IPS DF 4.7 (cell line): ENCODE results near the gene SOCS7.

Experiments used
- DNase-seq: peaks from one replicate; pipeline ENCODE4 v3.0.0-alpha.2; 2013; ENCODE audit warnings: low spot score; ENCODE audit errors: extremely low read depth

SOCS7 gene, protein sequence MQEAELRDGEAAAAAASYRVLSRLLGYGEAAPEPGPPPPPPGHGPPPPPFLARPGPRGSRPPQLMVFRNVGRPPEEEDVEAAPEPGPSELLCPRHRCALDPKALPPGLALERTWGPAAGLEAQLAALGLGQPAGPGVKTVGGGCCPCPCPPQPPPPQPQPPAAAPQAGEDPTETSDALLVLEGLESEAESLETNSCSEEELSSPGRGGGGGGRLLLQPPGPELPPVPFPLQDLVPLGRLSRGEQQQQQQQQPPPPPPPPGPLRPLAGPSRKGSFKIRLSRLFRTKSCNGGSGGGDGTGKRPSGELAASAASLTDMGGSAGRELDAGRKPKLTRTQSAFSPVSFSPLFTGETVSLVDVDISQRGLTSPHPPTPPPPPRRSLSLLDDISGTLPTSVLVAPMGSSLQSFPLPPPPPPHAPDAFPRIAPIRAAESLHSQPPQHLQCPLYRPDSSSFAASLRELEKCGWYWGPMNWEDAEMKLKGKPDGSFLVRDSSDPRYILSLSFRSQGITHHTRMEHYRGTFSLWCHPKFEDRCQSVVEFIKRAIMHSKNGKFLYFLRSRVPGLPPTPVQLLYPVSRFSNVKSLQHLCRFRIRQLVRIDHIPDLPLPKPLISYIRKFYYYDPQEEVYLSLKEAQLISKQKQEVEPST

DNA sequence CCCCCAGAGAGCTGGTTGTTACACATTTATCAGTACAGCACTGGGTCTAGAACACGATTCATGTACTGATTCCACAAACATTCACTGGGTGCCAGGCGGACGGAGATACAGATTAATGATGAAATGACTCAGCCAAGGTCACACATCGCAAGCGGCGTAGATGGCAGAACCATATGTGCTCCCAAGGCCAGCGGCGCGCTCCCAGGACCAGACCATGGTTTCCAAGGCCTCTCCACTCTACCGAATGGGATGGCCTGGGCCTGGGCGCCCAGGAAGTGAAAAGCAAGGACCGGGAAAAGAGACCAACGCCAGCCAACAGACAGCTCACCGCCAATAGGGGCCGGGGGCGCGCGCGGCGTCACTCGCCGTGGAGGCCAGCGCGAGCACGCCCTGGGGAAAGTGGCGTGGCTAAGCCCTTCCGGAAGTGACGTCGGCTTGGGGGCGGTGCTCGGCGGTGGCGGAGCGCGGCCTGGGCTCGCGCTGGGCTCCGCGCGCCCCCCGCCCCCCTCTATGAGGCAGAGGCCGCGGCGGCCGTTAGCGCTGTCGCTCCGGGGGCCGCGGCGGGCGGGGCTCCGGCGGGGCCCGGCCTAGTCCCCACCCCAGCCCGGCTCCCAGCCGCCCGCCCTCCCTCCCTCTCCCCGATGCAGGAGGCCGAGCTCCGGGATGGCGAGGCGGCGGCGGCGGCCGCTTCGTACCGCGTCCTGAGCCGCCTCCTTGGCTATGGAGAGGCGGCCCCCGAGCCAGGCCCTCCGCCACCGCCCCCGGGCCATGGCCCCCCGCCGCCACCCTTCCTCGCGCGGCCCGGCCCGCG lies at the start of gene SOCS7:
TSS of gene SOCS7 (plus strand) at position 433 of the 811 bp plus-strand sequence. CDS start at position 642, 209 bp downstream.
- DNase-seq = peak; percentile 64

DNA sequence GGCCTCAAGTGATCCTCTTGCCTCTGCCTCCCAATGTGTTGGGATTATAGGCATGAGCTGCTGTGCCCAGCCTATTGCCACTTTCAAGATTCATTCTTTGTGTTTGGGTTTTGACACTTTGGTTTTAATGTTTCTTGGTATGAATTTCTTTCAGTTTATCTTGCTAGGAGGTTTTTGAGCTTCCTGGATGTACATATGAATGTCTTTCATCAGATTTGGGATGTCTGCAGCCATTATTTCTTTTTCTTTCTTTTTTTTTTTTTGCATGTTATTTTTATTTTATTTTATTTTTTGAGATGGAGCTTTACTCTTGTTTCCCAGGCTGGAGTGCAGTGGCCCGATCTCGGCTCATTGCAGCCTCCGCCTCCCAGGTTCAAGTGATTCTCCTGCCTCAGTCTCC lies 36.1 kb upstream of the SOCS7 start:
- no peak for DNase-seq

DNA sequence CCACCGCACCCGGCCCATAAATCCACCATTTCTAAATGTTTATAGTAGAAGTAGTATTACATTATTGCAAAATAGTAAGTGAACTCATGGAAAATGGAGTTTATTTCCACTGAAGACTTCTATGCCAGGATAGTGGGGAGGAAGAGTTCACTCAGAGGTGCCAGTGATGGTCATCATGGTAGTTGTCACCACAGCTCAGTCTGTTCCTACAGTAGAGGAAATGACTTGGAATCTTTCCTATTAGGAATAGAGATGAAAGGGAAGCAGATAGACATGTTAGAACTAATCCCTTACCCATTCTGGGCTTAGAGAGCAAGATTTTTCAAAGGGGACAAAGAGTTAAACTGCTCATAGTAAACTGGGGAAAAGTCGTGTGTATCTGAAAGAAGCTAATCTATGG lies 34.6 kb upstream of the SOCS7 start:
- no peak for DNase-seq

DNA sequence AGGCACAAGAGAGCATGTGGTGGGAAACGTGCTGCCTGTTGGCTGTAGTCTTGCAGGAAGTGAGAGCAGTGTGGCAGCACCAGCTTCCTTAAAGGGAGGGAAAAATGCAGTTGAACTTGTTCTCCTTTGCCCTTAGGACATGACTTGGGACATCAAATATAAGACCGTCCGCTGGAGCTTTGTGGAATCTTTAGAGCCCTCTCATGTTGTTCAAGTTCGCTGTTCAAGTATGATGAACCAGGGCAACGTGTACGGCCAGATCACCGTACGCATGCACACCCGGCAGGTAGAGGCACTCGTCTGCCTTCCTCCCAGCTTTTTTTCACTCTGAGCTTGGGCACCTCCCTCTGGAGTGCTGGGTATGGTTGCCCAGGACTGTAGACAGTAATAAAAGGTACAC lies 31.2 kb upstream of the SOCS7 start:
- no peak for DNase-seq

DNA sequence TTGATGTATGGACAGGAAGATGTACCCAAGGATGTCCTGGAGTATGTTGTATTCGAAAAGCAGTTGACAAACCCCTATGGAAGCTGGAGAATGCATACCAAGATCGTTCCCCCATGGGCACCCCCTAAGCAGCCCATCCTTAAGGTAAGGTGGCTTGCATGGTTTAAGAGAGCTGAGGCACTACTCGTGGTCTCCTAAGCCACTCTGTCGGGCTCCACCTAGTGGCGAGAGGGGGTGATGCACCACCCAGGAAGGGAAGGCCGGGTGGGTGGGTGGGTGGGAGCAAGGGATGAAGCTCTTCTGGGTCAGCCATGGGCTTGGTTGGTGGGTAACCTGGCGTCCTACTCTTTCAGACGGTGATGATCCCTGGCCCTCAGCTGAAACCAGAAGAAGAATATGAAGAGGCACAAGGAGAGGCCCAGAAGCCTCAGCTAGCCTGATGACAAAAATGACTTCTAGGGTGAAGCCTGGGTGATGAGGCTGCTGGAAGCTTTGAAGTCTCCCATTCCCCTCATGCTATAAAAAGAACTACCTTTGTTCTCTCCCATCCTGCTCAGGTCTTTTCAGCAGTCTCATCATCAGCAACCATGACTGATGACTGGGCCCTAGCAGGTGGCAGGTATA lies 29.4 kb upstream of the SOCS7 start:
- DNase-seq = no peak

DNA sequence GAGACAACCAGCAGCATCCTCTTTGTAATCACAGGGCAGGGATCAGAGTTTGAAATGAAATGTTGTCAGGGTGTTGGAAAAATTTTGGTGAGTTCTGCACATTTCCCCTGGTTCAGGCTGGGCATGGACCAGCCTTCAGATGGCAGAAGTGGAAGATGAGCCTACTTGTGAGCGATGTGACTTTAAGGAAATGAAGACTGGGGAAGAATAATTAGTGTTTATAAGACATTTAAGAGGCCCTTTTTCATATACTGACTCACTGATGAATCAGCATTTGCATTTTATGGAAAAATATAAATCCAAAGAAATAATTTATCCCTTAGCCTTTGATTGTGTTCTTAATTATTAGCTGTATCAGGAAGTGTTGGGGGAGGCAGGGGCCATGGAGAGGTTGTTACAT lies 28.7 kb upstream of the SOCS7 start:
- DNase-seq = no peak

DNA sequence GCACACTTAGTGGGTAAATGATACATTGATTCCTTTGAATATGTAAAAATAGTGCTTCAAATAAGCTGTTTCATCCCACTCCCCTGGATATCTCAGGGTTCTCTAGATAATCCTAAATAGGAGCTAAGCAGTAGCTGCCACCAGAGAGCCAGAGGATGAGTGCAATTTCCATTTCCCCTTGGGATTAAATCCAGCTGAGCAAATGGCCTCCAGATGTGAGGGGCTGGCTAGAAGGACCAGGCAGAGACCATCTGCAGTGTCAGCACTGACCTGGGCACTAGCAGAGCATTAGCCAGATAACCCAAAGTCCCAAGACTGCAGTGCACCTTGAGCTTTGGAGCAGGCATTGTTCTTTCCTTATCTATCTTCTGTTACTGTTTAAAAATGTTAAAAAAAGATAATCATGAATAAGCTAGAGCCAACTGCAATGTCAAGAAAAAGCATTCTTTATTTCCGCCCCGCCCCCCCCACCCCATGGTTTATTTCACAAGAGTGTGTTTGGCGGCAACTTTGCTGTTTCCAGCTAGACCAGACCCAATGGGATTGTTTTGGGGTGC lies 27.4 kb upstream of the SOCS7 start:
- DNase-seq = no peak

DNA sequence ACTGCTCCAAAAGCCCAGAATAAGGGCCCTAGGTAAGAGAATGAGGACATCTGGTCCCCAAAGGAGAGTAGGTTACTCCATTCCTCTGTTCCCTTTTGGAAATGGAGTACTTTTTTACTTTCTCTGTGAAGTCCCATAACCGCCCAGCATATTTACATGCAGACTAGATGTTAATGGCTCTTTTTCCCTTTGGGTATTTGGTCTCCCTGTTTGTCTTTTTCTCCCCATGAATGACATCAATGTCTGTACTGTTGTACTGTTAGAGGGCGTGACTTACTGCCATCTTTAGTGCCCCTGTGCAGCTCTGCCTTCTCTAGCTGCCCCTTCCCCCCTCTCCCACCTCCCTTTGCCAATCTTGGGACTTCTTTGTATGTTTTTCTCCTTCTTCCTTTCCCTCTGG lies 26.9 kb upstream of the SOCS7 start:
- no peak for DNase-seq

DNA sequence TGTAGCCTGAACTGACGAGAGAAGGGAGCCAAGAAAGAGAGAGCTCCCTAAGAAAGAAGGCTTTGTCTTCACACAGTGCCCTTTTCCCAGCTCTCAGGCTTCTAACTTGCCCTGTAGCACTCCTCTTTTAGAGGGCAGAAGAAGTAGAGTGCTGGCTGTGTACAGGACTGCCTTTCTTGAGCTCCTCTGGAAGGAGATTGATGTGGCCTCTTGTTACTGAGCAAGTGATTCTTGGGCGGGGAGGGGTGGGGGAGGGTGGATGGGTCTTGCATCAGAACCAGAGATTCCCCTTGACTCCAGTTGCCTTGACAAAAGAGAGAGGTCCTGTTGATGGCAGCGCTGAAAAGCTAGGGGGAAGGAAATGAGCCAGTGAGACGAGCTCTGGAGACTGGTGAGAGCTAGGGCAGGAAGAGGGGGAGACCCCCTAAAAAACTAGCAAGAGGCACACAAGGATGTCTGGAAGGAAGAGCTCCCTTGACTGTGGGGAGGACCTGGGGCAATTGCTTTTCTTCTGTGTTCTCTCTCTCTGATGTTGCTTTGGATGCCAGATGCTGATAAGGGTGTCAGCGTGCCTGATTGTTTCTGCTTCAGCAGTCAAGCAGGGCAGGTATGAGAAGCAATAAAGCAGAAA lies 26.3 kb upstream of the SOCS7 start:
- no peak for DNase-seq

DNA sequence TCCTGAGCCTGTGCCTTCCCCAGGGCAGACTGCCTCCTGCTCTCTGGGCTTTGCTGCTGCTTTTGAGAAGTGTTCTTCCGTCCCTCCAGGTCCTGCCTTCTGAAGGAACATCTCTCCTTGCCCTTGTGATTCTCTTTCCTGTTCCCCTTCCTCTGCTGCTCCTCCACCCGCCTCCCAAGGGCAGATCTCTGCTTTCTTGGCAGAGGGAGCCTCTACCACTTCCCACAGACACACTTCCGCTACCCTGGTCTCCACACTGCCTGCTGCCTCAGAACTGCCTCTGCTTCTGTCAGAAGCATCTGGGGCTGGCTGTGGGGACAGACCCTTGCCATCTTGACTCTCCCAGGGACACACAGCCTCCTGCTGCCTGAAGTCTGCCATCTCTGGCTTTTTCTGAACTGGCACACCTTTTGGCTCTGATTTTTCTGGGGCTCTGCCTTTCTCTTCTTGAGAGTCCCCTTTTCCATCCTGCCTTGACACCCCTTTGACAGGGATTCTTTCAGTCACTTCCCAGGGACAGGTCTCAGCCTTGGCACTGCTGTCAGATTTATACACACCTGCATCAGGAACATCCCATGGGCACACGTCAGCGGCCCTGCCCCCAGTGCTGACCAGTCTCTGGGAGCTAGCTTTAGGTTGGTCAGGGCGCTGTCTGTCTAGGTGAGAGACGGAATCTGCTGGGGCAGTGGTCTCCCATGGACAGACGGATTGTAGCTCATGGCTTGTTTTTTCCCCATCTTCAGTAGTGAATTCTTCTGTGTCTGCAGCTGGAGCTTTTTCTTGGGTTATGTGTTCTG lies 24.4 kb upstream of the SOCS7 start:
- no peak for DNase-seq

DNA sequence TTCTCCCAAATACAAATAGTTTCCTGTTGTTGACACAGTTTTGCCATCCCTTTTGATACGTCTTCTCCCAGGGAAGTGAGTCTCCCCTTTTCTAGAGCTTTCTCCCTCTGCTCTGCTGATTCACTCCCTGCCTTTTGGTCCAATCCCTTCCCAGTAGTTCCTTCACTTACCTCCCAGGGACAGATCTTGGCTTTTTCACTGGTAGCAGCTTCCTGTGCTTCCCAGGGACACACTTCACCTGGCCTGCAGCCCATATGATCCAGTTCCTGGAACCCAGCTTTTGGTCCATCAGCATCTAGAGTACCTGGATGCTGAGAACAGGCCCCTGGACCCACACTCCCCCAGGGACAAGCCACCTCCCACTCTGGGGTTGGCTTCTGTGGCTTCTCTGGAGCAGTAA lies 23.7 kb upstream of the SOCS7 start:
- DNase-seq = no peak

DNA sequence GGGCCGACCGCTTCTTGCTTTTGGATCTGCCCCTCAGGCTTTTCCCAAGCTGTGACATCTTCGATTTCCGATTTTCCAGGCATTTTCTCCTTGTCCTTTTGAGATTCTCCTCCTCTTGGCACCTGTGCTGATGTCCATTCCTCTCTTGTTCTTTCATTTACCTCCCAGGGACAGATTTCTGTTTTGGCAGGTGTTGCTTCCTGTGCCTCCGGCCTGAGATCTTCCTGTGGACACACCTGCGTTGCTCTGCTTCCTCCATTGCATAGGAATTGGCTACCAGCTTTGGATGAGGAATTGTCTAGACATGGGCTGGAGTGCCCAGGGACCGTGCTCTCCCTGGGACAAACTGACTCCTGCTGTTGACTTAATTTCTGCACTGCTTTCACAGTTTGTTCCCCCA lies 23.0 kb upstream of the SOCS7 start:
- no peak for DNase-seq

DNA sequence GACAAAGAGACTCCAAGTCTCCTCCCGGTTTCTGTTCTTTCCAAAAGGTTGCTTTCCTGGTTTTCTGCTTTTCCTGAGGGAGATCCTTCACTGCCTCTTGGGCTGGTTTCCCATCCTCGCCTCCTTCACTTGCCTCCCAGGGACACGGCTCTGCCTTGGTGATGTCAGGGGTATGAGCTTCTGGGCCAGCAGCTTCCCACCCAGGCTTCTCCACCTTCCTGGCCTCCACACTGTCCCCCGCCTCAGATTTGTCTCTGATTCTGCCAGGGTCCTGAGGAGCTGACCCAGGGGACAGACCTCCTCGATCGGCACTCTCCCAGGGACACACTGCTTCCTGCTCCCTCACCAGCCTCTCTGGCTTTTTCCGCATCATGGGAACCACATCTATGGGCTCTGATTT lies 22.4 kb upstream of the SOCS7 start:
- DNase-seq = no peak

DNA sequence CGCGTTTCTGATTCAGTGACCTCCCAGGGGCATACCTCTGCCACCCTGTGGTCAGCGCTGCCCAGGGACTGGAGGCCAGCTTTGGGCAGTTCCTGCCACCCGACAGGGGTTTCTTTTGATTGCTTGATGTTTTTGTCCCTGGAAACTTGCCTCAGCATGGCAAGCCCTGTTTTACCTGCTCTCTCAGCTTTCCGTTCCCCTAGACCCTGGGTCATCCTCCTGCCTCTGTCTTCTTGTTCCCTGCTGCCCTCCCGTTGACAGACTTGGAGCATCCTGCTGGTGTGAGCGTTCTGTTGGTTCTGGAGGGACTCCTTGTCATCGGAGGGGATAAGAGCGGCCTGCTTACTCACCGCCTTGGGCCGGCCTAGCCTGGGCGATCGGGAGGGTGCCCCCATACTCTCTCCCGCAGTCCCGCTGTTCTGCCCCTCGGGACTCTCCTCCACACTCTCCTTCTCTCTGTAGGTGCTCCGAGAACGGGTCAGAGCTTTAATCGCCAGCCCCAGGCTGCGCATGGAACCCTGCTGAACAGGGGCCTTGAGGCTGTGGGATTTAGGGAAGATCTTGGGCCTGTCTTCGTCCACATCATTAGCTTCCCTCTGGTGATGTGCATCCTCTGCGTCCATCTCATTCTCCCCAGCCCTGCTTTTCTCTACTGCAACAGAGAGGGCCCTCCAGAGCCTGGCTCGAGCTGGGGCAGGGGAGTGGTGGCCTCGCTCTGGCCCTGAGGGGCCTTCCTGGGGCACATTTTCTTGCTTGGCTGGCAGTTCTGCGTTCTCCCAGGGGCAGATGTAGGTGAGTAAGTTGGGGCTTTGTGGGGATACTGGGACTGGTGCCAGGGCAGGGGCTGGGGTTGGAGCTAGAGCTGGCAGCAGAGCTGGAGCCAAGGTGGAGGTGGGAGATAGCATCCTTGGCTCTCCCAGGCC lies 21.6 kb upstream of the SOCS7 start:
- no peak for DNase-seq

DNA sequence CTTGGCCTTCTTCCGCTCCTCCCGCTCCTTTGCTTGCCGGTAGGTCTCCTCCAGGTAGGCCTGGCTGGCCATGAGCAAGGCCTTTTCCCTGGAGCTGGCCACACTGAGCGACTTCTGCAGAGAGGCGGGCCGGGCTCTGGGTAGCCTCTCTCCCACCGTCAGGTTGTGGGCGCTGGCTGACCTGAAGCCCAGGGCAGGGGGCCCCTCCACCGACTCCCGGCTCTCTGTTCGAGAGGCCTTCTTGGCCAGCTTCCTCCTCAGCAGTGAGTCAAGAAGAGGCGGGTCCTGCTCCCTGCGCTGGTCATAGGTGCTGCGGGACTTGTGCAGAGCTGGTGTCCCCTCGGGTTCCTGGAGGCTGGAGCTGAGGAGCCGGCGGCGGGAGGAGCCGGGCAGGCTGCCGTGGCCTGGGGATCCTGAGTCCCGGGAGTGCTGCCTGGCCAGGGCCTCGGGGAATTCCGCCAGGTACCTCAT lies 20.7 kb upstream of the SOCS7 start:
- DNase-seq = no peak

DNA sequence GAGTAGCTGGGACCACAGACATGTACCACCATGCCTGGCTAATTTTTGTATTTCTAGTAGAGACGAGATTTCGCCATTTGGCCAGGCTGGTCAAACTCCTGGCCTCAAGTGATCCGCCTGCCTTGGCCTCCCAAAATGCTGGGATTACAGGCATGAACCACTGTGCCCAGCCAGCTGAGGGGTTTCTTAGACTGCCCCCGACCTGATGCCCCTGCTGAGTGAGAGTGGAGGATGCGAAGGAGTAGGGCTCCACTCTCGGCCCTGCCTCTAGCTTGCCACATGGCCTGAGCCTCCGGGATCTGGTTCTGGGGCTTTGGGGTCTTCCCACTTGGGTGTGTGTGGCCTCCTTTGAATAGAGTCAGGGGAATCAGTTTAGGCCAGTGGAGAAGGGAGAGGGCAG lies 18.9 kb upstream of the SOCS7 start:
- no peak for DNase-seq

DNA sequence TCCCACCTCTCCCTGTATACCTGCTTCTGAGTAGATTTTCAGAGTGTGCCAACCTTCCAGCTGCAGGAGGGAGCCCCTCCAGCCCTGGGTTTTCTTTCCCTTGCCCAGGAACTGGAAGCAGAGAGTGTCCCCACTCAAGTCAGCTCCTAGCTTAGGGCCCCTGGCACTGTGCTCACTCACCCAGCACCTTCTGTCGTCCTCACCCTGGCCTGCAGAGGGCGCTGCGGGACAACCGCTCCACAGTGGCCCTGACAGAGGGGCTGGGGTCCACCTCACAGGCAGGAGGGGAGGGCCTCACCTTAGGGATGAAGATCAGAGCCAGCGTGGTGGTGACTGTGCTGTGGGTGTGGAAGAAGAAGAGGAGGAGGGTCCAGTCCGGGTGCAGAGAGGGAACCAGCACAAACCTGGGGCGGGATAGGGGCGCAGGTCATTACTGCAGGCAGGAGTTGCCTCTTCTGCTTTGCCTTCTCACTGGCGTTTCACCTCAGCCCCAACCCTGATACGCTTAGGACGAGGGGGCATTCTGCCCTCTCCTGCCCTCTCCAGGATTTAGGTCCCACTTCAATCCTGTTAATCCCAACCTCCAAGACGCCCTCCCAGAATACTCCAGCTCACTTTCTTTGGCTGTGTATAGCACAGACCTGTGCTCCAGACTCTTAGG lies 17.9 kb upstream of the SOCS7 start:
- no peak for DNase-seq
